ENCODE results near the gene MFSD11.
"Not testable (repeated sequence)": the region's sequence is repeated elsewhere in the genome, so short reads cannot be mapped to it uniquely, and the experiment has no call there.

MFSD11 gene

GRCh38 chr17:76805319-76805718, 67.4 kb downstream of the MFSD11 start:
- no peak for DNase-seq

GRCh38 chr17:76806151-76806550, 68.2 kb downstream of the MFSD11 start:
- DNase-seq: not testable (repeated sequence)

GRCh38 chr17:76806767-76807166, 68.8 kb downstream of the MFSD11 start:
- not testable (repeated sequence) for DNase-seq

- DNase-seq: no peak
These were observed 70.4 kb downstream of the MFSD11 start for GRCh38 chr17:76808326-76808725.

GRCh38 chr17:76810956-76811355, 73.0 kb downstream of the MFSD11 start:
- DNase-seq: peak; percentile 82

GRCh38 chr17:76811834-76812233, 73.9 kb downstream of the MFSD11 start:
- DNase-seq: no peak

GRCh38 chr17:76812263-76812662, 74.3 kb downstream of the MFSD11 start:
- DNase-seq: no peak

- no peak for DNase-seq
These were observed 75.0 kb downstream of the MFSD11 start for GRCh38 chr17:76812968-76813367.

- not testable (repeated sequence) for DNase-seq
These were observed 78.1 kb downstream of the MFSD11 start for GRCh38 chr17:76815907-76816589.

GRCh38 chr17:76816590-76817135, 78.7 kb downstream of the MFSD11 start:
- DNase-seq: peak; percentile 46

- peak; percentile 93 for DNase-seq
These were observed 82.1 kb downstream of the MFSD11 start for GRCh38 chr17:76820039-76820438.

- peak; percentile 95 for DNase-seq
These were observed 82.6 kb downstream of the MFSD11 start for GRCh38 chr17:76820561-76820960.

GRCh38 chr17:76822184-76822778, 84.4 kb downstream of the MFSD11 start:
- DNase-seq: no peak

GRCh38 chr17:76824093-76824492, 86.2 kb downstream of the MFSD11 start:
- no peak for DNase-seq

- DNase-seq: no peak
These were observed 88.6 kb downstream of the MFSD11 start for GRCh38 chr17:76826330-76827068.

GRCh38 chr17:76827736-76828135, 89.8 kb downstream of the MFSD11 start:
- DNase-seq: no peak

Measured in NCI-H1092 (cell line).